IPS DF 4.7 (cell line): ENCODE measurements around the gene ELL2.
"Not testable (repeated sequence)": the region's sequence is repeated elsewhere in the genome, so short reads cannot be mapped to it uniquely, and the experiment has no call there.

ENCODE experiments used
- DNase-seq: peaks from one replicate; pipeline ENCODE4 v3.0.0-alpha.2; 2013; ENCODE audit warnings: low spot score; ENCODE audit errors: extremely low read depth

ELL2 gene

GRCh38 chr5:95931079-95931833, 30.4 kb downstream of the ELL2 start:
- no peak for DNase-seq

DNA sequence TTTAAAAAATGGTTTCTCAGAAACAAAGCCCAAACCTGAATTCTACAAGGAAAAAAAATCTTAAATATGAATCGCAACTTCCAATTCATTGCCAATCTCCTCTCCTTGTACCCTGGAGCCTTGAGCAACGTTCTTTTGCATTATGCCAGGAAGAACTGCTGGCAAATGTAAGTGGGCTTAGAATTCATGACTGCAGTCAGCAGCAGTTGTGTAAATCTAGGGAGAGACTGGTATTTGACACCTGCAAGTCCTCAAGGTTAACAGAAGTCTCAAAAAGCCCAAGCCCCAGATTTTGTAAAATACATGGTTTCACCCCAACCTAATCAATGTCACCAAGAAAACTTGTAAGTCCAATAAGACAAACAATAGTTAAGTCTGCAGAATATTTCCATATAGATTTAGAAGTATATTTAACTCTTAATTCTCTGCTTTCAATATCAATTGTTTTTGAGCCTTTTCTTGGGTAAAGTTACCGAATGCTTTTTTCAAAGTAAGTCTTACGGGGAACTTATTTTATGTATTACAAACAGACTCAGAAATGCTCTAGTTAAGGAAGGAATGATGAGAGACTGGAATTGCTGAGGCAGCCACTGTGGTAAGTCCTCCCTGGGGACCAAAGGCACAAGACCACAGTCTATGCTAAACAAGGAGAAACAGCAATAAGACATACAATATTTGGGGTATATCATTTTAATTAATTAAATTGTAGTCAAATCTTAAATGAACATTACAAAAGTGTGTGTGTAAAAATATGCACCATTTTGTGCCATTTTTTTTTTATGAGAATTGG, 31.3 kb downstream of the ELL2 start:
- no peak for DNase-seq

- DNase-seq = no peak
Observed at GRCh38 chr5:95928724-95929253, 32.9 kb downstream of the ELL2 start.

DNA sequence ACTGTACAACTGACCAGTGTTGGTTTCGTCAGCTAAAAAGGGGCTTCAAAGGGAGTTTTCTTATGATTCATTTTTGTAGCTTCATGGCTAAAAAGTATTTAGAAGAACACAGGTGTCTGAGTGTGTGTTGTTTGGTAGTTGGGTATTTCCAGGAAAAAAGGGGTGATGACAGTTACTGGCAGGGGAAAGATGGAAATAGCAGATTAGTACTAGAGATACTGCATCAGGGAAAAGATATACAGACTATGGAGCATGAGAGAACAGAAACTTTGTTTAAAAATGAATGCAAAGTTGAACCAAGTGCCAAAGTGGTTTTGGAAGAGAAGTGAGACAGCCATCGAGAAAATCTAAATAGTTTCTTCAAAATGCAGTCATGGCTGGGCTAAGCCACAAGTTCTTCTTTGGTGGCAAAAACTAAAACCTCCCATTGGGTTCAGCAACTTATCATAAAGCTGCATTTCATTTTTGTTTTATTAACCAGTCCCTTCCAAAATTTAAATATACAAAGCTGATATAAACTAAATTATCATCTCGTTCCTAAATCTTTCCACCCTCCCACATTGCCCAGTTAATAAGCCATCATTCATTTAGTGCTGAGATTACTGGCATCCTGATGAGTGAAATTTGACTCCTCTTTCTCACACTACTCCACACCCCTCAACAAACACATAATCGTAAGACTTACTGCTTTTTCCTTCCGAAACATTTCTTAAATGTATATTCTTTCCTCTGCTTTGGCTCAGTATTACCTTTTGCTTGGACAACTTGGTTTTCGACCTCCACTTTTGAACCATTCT, 33.5 kb downstream of the ELL2 start:
- no peak for DNase-seq

DNA sequence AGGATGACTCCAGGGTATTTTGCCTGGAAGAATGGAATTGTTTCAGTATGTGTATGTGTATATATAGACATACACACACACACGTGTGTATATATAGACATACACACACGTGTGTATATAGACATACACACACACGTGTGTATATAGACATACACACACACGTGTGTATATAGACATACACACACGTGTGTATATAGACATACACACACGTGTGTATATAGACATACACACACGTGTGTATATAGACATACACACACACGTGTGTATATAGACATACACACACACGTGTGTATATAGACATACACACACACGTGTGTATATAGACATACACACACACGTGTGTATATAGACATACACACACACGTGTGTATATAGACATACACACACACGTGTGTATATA, 34.4 kb downstream of the ELL2 start:
- DNase-seq = not testable (repeated sequence)

DNA sequence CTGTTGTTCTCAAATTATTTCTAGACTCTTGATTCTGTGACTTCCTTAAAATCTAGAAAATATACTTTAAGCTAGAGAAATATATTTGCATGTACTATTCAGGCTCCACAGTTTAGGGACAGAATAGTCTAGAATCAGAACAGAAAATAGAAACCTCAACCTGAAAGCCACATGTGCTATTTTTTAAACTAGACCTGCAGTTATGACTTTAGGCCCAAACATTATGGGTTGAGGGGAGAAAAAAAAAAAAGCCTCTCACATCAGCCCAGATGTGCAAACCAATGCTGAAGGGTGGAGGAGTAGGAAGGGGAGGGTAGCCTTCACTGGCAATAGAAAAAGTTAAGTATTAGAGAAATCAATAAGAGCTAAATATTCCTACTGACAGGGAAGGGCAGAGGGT, 35.7 kb downstream of the ELL2 start:
- DNase-seq = no peak

DNA sequence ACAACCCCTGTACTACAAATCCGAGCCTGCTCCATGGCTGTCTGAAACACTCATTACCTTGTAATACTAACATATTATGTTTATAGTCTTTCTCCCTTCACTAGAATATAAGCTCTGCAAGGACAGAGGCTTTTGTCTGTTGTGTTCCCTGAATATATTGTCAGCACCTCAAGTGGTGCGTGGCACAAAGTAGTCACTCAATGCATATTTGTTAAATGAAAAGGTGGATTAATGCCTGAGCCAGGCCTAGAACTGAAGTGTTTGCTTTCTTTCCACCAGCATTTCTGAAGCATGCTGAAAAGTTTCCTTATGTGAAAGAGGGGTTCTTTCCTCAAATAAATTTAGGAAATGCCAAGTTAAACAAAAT, 36.3 kb downstream of the ELL2 start:
- no peak for DNase-seq

- no peak for DNase-seq
Observed at GRCh38 chr5:95924720-95925377, 36.8 kb downstream of the ELL2 start.

GRCh38 chr5:95923918-95924544, 37.6 kb downstream of the ELL2 start:
- no peak for DNase-seq

- no peak for DNase-seq
Observed at GRCh38 chr5:95922798-95923197, 38.9 kb downstream of the ELL2 start.

GRCh38 chr5:95921501-95921900, 40.1 kb downstream of the ELL2 start:
- no peak for DNase-seq

- DNase-seq = no peak
Observed at GRCh38 chr5:95920822-95921221, 40.8 kb downstream of the ELL2 start.

- no peak for DNase-seq
Observed at GRCh38 chr5:95919658-95920057, 42.0 kb downstream of the ELL2 start.

DNA sequence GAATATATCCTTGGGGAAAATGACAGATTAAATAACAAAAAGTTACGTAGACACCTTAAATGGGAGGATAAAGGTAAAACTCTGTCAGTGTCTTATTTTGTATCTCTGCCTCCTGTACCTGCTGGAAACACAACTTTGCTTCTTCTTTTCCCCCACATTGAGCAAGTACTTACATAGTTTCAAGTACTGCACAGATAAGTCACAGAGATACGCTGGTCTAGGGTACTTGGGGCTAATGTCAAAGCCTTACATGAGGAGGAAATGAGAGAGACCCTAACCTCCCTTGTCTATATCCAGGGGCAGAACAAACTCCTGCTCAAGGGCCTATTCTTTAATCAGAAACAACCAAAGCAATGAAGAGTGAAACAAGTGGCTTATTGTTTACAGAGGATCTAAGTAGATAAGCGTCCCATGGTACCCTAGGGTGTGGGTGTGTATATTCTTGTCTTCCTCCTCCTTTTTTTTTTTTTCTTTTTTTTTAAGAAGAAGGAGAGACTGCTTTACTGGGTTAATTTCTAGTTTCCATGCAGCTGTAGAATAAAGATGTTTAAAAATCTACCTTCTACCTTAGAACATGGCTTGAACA, 43.1 kb downstream of the ELL2 start:
- no peak for DNase-seq

DNA sequence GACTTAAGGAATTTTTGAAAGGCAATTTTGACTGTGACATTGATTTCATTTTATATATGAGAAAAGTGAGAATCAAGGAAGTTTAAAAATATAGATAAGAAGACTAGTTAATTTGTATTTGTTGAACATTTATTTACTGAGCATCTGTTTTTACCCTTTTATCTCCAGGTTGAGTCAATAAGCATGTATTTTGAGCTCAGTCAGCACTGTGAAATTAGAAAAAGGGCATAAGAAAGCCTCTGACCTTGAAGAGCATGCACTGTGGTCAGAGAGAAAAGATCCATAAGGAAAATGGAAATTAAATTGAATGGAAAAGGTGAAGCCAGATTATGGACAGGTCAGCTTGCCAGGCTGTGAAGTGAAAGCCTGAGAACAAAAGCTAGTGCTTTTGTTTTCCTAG, 44.4 kb downstream of the ELL2 start:
- no peak for DNase-seq

GRCh38 chr5:95916687-95917085, 45.0 kb downstream of the ELL2 start:
- DNase-seq = no peak

- no peak for DNase-seq
Observed at GRCh38 chr5:95915999-95916686, 45.5 kb downstream of the ELL2 start.

GRCh38 chr5:95913663-95914062, 48.0 kb downstream of the ELL2 start:
- no peak for DNase-seq

- no peak for DNase-seq
Observed at GRCh38 chr5:95912029-95912428, 49.6 kb downstream of the ELL2 start.

GRCh38 chr5:95910521-95910920, 51.1 kb downstream of the ELL2 start:
- no peak for DNase-seq
